NT2/D1 (cell line): Measurements from ENCODE around the gene GALNT9.

Experiments used
- SUZ12 ChIP-seq: IDR thresholded peaks from 2 replicates; pipeline ENCODE4 v1.6.1; 2011; ENCODE audit not compliant: insufficient read length, insufficient read depth; ENCODE audit errors: extremely low read depth
- YY1 ChIP-seq: IDR thresholded peaks from 2 replicates; pipeline ENCODE4 v1.6.1; 2011; ENCODE audit not compliant: insufficient read length, insufficient read depth

DNA sequence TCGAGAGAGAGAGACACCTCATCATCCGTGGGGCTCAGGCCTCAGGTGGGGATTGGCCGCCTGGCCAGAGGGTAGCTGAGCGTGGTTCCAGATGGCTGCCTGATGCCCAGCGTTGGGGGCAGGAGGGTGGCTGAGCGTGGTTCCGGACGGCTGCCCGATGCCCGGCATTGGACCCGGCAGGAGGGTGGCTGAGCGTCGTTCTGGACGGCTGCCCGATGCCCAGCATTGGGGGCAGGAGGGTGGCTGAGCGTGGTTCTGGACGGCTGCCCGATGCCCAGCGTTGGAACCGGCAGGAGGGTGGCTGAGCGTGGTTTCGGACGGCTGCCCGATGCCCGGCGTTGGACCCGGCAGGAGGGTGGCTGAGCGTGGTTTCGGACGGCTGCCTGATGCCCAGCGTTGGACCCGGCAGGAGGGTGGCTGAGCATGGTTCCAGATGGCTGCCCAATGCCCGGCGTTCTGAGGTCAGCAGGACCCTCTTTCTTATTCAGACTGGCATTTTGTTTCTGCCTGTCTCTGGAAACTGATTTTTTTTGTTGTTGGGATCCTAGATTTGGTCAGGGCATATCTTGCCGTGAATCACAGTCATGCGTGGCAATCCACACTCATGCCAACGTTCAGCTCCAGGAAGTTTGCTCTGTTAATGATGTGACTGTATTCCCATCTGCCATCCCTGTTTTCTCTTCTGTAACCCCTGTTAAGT lies 40.7 kb downstream of the GALNT9 start:
- TF ChIP-seq YY1: no peak
- no peak for TF ChIP-seq SUZ12
